ENCODE measurements around the gene RBM47.

- TF ChIP-seq POLR2A (IDR thresholded peaks at IDR 0.05): no peak
- TF ChIP-seq CTCF (IDR thresholded peaks at IDR 0.05): no peak
Observed at GRCh38 chr4:40423735-40424134, 205.9 kb downstream of the RBM47 start.
